Measurements from ENCODE around the gene KIF1B. TPM values are rescaled to one million over a fixed set of nuclear protein-coding genes. Genes with fewer than 3 reads are reported as not detected.

Gene KIF1B, protein sequence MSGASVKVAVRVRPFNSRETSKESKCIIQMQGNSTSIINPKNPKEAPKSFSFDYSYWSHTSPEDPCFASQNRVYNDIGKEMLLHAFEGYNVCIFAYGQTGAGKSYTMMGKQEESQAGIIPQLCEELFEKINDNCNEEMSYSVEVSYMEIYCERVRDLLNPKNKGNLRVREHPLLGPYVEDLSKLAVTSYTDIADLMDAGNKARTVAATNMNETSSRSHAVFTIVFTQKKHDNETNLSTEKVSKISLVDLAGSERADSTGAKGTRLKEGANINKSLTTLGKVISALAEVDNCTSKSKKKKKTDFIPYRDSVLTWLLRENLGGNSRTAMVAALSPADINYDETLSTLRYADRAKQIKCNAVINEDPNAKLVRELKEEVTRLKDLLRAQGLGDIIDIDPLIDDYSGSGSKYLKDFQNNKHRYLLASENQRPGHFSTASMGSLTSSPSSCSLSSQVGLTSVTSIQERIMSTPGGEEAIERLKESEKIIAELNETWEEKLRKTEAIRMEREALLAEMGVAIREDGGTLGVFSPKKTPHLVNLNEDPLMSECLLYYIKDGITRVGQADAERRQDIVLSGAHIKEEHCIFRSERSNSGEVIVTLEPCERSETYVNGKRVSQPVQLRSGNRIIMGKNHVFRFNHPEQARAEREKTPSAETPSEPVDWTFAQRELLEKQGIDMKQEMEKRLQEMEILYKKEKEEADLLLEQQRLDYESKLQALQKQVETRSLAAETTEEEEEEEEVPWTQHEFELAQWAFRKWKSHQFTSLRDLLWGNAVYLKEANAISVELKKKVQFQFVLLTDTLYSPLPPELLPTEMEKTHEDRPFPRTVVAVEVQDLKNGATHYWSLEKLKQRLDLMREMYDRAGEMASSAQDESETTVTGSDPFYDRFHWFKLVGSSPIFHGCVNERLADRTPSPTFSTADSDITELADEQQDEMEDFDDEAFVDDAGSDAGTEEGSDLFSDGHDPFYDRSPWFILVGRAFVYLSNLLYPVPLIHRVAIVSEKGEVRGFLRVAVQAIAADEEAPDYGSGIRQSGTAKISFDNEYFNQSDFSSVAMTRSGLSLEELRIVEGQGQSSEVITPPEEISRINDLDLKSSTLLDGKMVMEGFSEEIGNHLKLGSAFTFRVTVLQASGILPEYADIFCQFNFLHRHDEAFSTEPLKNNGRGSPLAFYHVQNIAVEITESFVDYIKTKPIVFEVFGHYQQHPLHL (N-terminal part only)
- total RNA-seq (2012; rRNA removed) = 26.2 and 27.9 TPM in 2 replicates

- peak within 1 kb of the TSS; percentile 97 for H3K9ac ChIP-seq (ENCODE audit: low read depth, low read length)
- H3K4me3 ChIP-seq (ENCODE audit: low read length) = peak within 1 kb of the TSS; percentile 97
- H3K9me3 ChIP-seq (replicated peaks; ENCODE audit: low read length) = no peaks in the 10 kb centered on the region
- H3K4me2 ChIP-seq (ENCODE audit: low read length) = peak within 1 kb of the TSS; percentile 86
- H3K36me3 ChIP-seq (ENCODE audit: insufficient read depth, low read length) = no peaks in the 10 kb centered on the region
- peaks cover 17% of the 10 kb centered on the region for H3K4me1 ChIP-seq (ENCODE audit: control insufficient read depth, insufficient read depth, low read length)
- no peaks in the 10 kb centered on the region for H3K27me3 ChIP-seq (ENCODE audit: control insufficient read depth, insufficient read depth, low read length)
These were observed at the start of gene KIF1B for GRCh38 chr1:10209905-10210810. TSS of gene KIF1B (plus strand) at chr1:10210570. CDS start at chr1:10232329, 21,759 bp downstream.

- peaks cover 32% of the 10 kb centered on the region for H3K36me3 ChIP-seq (ENCODE audit: insufficient read depth, low read length)
These were observed 49.4 kb upstream of the KIF1B start for GRCh38 chr1:10160907-10161490.

GRCh38 chr1:10161541-10162290 is 48.7 kb upstream of the KIF1B start:
- Histone ChIP-seq H3K4me3 (ENCODE audit: low read length) (no peak overlapping the region), H3K4me1 (ENCODE audit: control insufficient read depth, insufficient read depth, low read length) (no peaks in the 10 kb centered on the region), H3K4me2 (ENCODE audit: low read length) (no peak overlapping the region), H3K36me3 (ENCODE audit: insufficient read depth, low read length) (peaks cover 32% of the 10 kb centered on the region), H3K9me3 (replicated peaks; ENCODE audit: low read length) (no peaks in the 10 kb centered on the region), H3K27me3 (ENCODE audit: control insufficient read depth, insufficient read depth, low read length) (no peaks in the 10 kb centered on the region), H3K9ac (ENCODE audit: low read depth, low read length) (no peak overlapping the region)

More at GRCh38 chr1:10160907-10161490, 49.4 kb upstream of the KIF1B start:
- H3K4me3 ChIP-seq (ENCODE audit: low read length) = no peak overlapping the region
- H3K4me1 ChIP-seq (ENCODE audit: control insufficient read depth, insufficient read depth, low read length) = no peaks in the 10 kb centered on the region
- no peaks in the 10 kb centered on the region for H3K27me3 ChIP-seq (ENCODE audit: control insufficient read depth, insufficient read depth, low read length)
- no peaks in the 10 kb centered on the region for H3K9me3 ChIP-seq (replicated peaks; ENCODE audit: low read length)
- no peak overlapping the region for H3K4me2 ChIP-seq (ENCODE audit: low read length)
- no peak overlapping the region for H3K9ac ChIP-seq (ENCODE audit: low read depth, low read length)

DNA sequence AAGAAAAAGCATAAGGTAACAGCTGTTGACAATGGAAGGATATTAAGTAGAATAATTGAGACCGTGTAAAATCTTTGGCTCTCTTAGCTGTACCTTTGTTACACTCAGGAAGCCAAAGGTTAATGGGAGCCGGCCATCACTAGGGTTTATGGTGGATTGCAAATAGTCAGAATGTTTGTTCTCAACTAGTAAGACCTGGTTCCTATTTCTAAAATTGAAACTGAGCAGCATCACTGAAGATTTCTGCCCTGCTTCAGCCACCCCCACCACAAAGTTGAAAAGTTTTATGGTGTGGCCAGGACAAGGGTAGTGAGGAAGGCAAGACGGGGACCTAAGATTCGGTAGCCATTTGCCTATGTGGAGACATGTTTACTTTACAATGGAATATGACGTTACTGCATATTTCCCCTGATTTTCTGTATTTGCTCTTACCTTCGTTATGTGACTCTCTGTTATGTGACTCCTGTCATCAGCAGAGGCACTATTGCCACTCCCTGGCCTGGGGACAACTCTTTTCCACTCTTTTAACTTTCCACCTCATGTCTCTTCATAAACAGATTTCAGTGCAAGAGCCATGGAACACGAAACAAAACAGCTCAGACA is 41.4 kb upstream of the KIF1B start:
- H3K9ac ChIP-seq (ENCODE audit: low read depth, low read length) = no peak overlapping the region
- H3K27me3 ChIP-seq (ENCODE audit: control insufficient read depth, insufficient read depth, low read length) = no peaks in the 10 kb centered on the region

GRCh38 chr1:10170239-10170574 is 40.2 kb upstream of the KIF1B start:
- no peaks in the 10 kb centered on the region for H3K4me1 ChIP-seq (ENCODE audit: control insufficient read depth, insufficient read depth, low read length)
- H3K27me3 ChIP-seq (ENCODE audit: control insufficient read depth, insufficient read depth, low read length) = no peaks in the 10 kb centered on the region
- H3K4me2 ChIP-seq (ENCODE audit: low read length) = no peak overlapping the region
- peaks cover 46% of the 10 kb centered on the region for H3K36me3 ChIP-seq (ENCODE audit: insufficient read depth, low read length)
- no peak overlapping the region for H3K4me3 ChIP-seq (ENCODE audit: low read length)
- no peak overlapping the region for H3K9ac ChIP-seq (ENCODE audit: low read depth, low read length)
- no peaks in the 10 kb centered on the region for H3K9me3 ChIP-seq (replicated peaks; ENCODE audit: low read length)

More for the DNA sequence above, 41.4 kb upstream of the KIF1B start:
- Histone ChIP-seq H3K9me3 (replicated peaks; ENCODE audit: low read length) (no peaks in the 10 kb centered on the region), H3K4me3 (ENCODE audit: low read length) (no peak overlapping the region), H3K4me2 (ENCODE audit: low read length) (no peak overlapping the region), H3K4me1 (ENCODE audit: control insufficient read depth, insufficient read depth, low read length) (no peaks in the 10 kb centered on the region), H3K36me3 (ENCODE audit: insufficient read depth, low read length) (peaks cover 53% of the 10 kb centered on the region)

GRCh38 chr1:10171105-10171767 is 39.1 kb upstream of the KIF1B start:
- Histone ChIP-seq H3K36me3 (ENCODE audit: insufficient read depth, low read length) (peaks cover 39% of the 10 kb centered on the region), H3K4me2 (ENCODE audit: low read length) (no peak overlapping the region), H3K9ac (ENCODE audit: low read depth, low read length) (no peak overlapping the region), H3K27me3 (ENCODE audit: control insufficient read depth, insufficient read depth, low read length) (no peaks in the 10 kb centered on the region), H3K4me1 (ENCODE audit: control insufficient read depth, insufficient read depth, low read length) (no peaks in the 10 kb centered on the region), H3K4me3 (ENCODE audit: low read length) (no peak overlapping the region), H3K9me3 (replicated peaks; ENCODE audit: low read length) (no peaks in the 10 kb centered on the region)

DNA sequence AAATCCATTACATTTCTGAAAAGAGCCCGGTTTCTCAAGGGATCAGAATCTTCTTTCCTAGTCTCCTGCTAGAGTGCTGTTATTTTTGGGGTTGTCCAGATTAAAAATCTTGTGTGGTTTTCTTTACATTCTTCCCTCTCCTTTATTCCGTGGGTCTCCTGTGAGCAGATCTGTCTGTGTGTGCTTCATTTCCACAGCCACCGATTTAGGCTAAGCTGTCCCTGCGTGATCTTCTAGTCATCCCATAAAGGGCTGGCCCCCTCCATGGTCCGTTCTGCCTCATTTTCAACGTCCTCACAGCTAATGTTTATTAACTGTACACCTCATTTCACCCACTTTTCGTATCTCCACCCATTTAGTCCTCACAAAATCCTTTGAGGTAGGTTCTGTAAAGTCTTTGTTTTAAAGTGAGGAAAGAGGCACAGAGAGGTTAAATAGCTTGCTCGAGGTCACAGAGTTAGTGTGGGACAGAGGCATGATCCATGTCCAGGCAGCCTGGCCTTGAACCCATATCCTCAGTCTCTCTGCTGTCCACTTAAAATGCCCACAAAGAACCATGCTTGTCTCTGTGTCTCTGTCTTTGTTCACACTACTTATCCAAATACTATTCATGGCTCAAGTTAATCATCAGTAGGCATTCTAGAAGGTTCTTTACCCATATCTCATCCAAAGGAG is 38.2 kb upstream of the KIF1B start:
- Histone ChIP-seq H3K9me3 (replicated peaks; ENCODE audit: low read length) (no peaks in the 10 kb centered on the region), H3K4me2 (ENCODE audit: low read length) (no peak overlapping the region), H3K4me3 (ENCODE audit: low read length) (no peak overlapping the region), H3K9ac (ENCODE audit: low read depth, low read length) (no peak overlapping the region), H3K36me3 (ENCODE audit: insufficient read depth, low read length) (peaks cover 40% of the 10 kb centered on the region), H3K27me3 (ENCODE audit: control insufficient read depth, insufficient read depth, low read length) (no peaks in the 10 kb centered on the region), H3K4me1 (ENCODE audit: control insufficient read depth, insufficient read depth, low read length) (no peaks in the 10 kb centered on the region)

DNA sequence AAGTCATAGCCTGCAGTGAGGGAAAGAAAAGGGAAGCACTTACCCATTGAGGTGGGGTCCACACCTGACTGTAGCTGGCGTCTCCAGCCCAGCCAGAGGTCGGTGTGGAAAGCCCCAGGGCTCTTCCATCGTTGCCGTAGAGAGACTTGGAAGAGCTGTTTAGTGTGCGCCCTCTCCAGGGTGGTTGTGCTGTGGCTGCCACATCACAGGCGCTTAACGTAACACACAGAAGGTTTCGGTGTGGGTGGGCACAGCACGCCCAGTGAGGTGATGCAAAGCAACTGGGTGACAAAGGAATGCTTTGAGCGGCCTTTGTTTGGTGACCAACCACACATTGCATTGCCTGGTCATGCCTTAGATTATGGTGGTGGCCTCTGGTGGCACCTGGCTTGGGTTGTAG is 36.8 kb upstream of the KIF1B start:
- peaks cover 33% of the 10 kb centered on the region for H3K36me3 ChIP-seq (ENCODE audit: insufficient read depth, low read length)

DNA sequence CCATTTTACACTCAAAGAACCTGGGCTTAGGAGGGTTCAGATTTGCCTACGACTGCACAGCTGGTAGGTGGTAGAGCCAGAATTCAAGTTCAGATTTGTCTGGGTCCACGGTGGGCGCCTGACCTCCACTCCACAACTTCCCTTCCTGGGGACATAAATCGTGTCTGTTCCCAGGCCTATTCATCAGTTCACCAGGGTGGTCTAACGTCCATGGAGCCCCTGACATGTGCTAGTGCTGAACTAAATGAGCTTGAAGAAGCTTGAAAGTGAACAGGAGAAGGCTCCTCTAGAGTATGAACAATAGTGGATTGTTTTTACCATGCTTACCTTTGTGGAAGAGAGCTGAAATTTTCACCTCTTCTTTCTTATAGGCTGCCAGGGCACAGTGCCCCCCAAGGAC is 32.5 kb upstream of the KIF1B start:
- H3K4me2 ChIP-seq (ENCODE audit: low read length) = no peak overlapping the region
- no peak overlapping the region for H3K4me3 ChIP-seq (ENCODE audit: low read length)
- no peaks in the 10 kb centered on the region for H3K4me1 ChIP-seq (ENCODE audit: control insufficient read depth, insufficient read depth, low read length)
- peaks cover 18% of the 10 kb centered on the region for H3K36me3 ChIP-seq (ENCODE audit: insufficient read depth, low read length)
- H3K27me3 ChIP-seq (ENCODE audit: control insufficient read depth, insufficient read depth, low read length) = no peaks in the 10 kb centered on the region
- no peak overlapping the region for H3K9ac ChIP-seq (ENCODE audit: low read depth, low read length)
- no peaks in the 10 kb centered on the region for H3K9me3 ChIP-seq (replicated peaks; ENCODE audit: low read length)

More for the DNA sequence above, 36.8 kb upstream of the KIF1B start:
- Histone ChIP-seq H3K4me1 (ENCODE audit: control insufficient read depth, insufficient read depth, low read length) (no peaks in the 10 kb centered on the region), H3K4me3 (ENCODE audit: low read length) (no peak overlapping the region), H3K9me3 (replicated peaks; ENCODE audit: low read length) (no peaks in the 10 kb centered on the region), H3K27me3 (ENCODE audit: control insufficient read depth, insufficient read depth, low read length) (no peaks in the 10 kb centered on the region), H3K4me2 (ENCODE audit: low read length) (no peak overlapping the region), H3K9ac (ENCODE audit: low read depth, low read length) (no peak overlapping the region)

Measured in skeletal muscle satellite cell (primary cell).